Activated CD4-positive, alpha-beta T cell treated with anti-CD3 and anti-CD28 coated beads, Interleukin-2, Interleukin-6, amounts not matched to agents 100 ng/mL and 50 ng/mL, durations not matched to agents 16 hours and 8 hours (primary cell): Measurements from ENCODE around the gene INPP4A.

Experiments used
- DNase-seq: peaks from one replicate; pipeline ENCODE4 v3.0.0-alpha.2; 2020

INPP4A gene

GRCh38 chr2:98438190-98439133 is 6.2 kb upstream of the INPP4A start:
- DNase-seq, result peak; percentile 79

DNA sequence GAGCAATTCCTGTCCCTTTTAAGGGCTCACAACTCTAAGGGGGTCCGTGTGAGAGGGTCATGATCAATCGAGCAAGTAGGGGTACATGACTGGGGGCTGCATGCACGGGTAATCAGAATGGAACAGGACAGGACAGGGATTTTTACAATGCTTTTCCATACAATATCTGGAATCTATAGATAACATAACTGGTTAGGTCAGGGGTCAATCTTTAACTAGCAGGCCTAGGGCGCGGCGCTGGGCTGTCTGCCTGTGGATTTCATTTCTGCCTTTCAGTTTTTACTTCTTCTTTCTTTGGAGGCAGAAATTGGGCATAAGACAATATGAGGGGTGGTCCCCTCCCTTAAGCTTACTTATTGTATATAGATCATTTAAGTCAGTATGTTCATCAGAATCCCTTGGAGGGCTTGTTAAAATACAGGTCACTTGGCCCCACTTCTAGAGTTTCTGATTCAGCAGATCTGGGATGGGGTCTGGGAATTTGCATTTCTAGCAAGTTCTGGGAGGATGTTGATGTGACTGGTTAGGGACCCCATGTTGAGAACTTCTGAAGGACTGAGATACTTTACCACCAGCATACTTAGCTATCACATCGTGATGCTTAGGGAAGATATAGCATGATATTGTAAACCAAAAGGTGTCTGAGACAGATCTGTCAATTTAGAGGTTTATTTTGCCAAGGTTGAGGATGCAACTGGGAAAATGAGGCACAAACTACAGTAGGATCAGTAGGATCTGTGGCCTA is 2.8 kb upstream of the INPP4A start:
- no peak for DNase-seq

- no peak for DNase-seq
Observed at GRCh38 chr2:98442488-98442887, 2.2 kb upstream of the INPP4A start.

- no peak for DNase-seq
Observed at GRCh38 chr2:98445177-98445682, 572 bp downstream of the INPP4A start.

GRCh38 chr2:98445683-98446581 is 1.3 kb downstream of the INPP4A start:
- peak; percentile 58 for DNase-seq

GRCh38 chr2:98446850-98447249 is 2.2 kb downstream of the INPP4A start:
- DNase-seq, result no peak

DNA sequence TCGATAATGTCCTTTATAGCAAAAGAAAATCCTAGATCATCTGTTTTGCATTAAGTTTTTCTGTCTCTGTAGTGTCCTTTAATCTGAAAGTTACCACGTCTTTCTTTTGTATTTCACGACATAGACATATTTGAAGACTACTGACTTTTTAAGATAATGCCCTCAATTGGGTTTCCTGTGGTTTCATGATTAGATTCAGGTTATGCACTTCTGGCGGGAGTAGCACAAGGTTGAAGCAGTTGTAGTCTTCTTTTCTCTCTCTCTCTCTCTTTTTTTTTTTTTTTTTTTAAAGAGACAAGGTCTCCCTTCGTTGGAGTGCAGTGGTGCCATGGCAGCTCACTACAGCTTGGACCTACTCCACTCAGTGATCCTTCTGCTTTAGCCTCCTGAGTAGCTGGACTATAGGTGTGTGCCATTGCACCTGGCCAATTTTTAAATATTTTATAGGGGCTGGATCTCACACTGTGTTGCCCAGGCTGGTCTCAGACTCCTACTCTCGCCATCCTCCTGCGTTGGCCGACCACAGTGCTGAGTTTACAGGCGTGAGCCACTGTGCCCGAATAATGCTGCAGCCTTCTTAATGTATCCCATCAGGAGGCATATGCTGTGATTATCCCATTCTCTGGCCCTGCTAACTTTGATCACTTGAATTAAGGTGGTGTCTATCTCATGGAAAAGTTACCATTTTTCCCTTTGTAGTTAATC is 3.9 kb downstream of the INPP4A start:
- peak; percentile 57 for DNase-seq

DNA sequence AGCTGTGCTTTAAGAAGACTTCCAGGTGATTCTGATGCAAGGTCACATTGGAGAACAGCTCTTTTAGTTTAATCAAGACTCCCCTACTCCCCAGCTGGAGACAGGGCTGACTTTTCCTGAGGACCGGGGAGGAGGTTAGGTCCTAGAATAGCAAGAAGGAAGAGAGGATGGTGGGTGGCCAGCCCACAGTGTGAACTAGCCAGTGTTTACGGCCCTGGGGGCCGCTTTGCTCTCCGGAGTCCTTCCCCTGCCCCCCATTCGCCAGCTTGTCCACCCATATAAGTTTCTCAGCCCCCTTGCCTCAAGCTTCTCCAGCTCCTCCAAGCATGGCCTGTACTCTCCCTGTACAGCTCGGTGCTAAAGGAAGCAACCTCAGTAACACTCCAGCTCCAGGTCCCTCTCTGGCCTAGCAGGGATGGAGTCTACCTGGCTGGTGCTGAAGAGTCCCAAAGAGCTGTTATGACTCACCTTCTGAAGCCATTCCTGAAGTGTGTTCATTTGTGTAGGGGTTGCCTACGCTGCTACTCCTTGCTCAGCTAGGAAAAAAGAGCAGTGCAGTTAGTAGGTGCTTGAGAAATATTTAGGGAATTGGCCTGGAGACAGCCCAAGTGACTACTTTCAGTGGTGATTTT is 7.9 kb downstream of the INPP4A start:
- no peak for DNase-seq

DNA sequence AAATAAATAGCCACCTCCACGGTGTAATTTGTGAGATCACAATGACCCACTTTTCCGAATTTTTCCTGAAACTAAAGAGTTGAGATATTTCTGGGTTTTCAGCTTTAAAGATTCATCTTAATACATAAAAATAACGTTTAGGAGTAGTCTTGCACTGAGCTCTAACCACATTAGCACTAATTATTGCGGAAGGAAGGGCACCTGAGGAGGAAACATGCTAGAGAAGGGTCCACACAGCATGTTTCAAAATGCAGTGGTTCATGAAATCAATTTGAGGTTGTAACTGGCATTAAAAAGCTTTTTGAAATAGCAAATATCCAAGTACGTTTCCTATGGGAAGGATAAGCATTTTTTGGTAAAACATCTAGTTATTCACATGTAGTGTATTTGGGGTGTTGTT is 8.4 kb downstream of the INPP4A start:
- DNase-seq, result no peak

DNA sequence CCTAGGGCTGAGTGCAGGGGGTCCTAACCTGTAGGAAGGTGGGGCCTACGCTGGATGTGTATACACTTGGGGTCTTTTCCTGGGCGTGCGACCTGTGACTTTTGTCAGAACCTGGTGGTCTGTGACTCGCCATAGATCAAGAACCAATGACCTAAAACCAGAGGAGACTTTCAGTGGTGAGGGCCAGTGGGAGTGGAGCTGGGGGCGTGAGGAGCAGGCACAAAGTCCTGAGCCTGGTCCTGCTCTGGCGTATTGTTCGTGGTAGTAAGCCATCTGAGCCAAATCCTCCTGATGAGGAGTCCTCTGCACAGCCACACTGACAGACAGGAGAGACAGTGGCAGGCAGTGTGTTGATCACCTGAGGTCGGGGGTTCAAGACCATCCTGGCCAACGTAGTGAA is 8.9 kb downstream of the INPP4A start:
- DNase-seq, result no peak

GRCh38 chr2:98454073-98454472 is 9.4 kb downstream of the INPP4A start:
- no peak for DNase-seq

DNA sequence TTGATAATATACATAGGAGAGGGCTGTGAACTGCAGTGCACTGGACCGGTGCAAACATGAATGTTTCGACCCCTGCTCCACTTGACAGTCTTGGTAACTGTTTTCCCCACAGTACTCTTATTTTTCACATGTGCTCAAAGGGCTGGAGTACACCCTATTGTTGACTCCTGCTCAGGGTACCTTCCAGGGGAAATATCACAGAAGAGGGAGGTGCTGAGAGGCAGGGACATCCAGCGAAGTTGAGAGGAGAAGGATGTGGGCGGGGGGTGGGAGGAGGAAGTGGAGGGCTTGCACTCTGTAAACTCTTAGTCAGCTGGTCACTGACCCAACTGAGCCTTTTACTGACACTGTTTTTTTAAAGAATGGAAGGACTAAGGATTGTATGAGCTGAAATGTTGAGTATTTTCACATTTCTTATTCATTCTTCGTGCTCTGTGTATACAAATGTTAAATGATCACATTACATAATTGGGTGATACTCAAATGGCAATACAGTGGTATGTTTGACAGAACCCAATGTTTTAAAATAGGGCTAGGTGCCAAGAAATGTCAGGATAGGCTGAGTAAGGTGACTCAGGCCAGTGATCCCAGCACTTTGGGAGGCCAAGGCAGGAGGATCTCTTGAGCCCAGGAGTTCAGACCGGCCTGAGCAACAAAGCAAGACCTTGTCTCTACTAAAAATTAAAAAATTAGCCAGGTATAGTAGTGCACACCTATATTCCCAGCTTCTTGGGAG is 10.0 kb downstream of the INPP4A start:
- peak; percentile 47 for DNase-seq

DNA sequence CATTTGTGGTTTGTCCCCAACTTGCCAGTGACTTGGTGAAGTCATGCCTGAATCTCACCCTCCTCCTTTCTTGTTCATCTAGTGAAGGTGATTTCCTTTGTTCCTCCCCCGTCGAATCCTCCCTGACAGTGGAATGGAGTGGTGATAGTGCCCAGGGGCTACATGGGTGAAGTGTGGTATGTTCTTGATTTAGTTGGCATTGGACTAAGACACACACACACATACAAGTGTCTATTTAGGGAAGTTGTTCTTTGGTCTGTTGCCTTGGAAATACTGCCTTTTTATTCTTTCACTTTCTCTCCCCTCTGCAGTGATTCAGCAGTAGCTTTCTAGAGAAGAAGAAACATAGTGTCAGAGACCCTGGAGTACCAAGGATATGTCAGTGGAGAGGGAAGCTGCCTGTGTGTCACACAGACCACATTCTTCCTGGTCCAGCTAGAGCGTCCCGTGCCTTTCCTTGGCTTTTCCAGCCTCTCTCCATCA is 10.9 kb downstream of the INPP4A start:
- DNase-seq, result peak; percentile 52

DNA sequence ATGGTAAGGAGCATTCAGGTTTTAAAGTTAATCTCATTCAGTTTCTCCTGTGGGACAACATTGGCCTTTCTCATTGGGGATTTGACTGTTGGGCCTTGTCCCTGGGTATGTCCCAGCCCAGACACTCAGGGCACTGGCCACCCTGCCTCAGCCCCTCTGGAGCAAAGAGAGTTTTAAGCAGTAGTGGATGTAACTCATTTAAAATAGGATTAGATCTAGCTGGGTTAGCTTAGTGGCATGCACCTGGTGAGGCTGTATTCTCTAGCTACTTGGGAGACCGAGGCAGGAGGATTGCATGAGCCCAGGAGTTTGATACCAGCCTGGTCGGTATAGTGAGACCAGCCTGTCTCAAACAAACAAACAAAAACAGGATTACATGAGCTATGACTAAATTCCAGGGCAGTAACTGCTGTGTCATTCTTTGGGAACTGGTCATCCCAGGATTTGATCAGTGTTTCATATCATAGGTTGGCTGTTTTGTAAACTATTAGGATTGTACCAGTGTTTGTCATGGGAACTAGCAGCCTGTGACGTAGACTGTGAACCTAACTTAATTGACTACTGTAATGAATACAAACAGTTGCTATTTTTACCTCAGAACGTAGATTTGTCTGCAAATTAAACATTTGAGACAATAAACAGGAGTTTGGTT is 12.5 kb downstream of the INPP4A start:
- no peak for DNase-seq

DNA sequence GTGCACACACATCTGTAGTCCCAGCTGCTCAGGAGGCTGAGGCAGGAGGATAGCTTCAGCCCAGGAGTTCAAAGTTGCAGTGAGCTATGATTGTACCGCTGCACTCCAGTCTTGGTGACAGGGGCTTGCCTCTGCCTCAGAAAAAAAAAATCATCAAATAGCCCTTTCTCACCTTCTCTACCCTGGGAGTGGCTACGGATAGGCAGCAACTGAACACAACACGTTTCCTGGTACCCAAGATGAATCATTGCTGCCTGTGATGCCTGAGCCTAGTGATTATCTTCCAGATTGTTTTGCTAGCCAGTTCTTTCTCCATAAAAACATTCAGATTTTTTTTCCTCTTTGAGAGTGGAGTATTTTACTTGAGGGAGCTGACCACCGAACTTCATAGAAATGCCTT is 13.5 kb downstream of the INPP4A start:
- DNase-seq, result peak; percentile 77

DNA sequence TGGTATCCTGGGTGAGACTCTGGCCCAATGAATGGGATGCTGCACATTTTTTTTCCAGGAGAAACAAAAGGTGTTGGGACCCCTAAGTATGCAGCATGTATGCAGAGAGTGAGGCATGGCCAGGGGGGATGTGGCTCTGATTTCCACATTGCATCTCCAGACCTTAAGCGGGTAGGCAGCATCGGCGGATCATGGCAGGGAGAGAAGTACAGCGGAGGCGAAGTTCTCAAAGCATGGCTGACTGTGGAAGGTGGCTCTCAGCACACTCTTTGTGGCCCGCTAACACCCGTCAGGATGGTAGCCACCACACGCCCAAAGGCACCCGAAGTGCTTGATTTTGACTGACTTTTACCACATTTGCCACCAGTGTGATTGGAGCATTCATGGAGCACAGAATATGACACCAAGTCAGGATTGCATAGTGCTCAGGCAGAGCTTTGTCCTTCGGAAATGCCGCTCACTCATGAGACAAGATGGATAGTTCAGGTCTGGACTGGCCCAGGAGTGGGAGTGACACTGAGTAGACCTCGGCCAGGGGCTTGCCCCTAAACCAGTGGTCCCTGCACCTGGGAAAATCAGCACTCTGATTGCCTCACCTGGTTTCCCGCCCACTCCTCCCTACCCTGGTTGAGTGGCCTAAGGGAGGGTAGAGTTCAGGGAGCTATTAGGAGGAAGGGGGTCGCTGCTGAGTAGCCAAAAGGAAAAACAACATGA is 14.2 kb downstream of the INPP4A start:
- DNase-seq, result no peak

- DNase-seq, result peak; percentile 70
Observed at GRCh38 chr2:98459496-98460175, 15.0 kb downstream of the INPP4A start.

GRCh38 chr2:98460573-98461497 is 16.2 kb downstream of the INPP4A start:
- DNase-seq, result peak; percentile 82
